NCI-H2029 (cell line): Measurements from ENCODE around the gene SRSF12.
"Not testable (repeated sequence)": the region's sequence is repeated elsewhere in the genome, so short reads cannot be mapped to it uniquely, and the experiment has no call there.

ENCODE experiments used
- DNase-seq: peaks from one replicate; lab custom pipeline; 2025; lab: John Stamatoyannopoulos, UW

SRSF12 gene

GRCh38 chr6:89128256-89128671 is 10.4 kb upstream of the SRSF12 start:
- DNase-seq = not testable (repeated sequence)

GRCh38 chr6:89122625-89123024 is 4.8 kb upstream of the SRSF12 start:
- peak; percentile 6 for DNase-seq

GRCh38 chr6:89121934-89122333 is 4.1 kb upstream of the SRSF12 start:
- no peak for DNase-seq

- DNase-seq = no peak
Measured at GRCh38 chr6:89120371-89120770, 2.5 kb upstream of the SRSF12 start.

- DNase-seq = no peak
Measured at GRCh38 chr6:89118931-89119330, 1.1 kb upstream of the SRSF12 start.

- no peak for DNase-seq
Measured at GRCh38 chr6:89116702-89117101, 1.2 kb downstream of the SRSF12 start.

GRCh38 chr6:89111933-89112332 is 5.9 kb downstream of the SRSF12 start:
- no peak for DNase-seq

GRCh38 chr6:89110284-89110683 is 7.6 kb downstream of the SRSF12 start:
- no peak for DNase-seq

- no peak for DNase-seq
Measured at GRCh38 chr6:89100114-89100513, 17.8 kb downstream of the SRSF12 start.

- no peak for DNase-seq
Measured at GRCh38 chr6:89098461-89098860, 19.4 kb downstream of the SRSF12 start.

- no peak for DNase-seq
Measured at GRCh38 chr6:89087881-89088280, 30.0 kb downstream of the SRSF12 start.

- no peak for DNase-seq
Measured at GRCh38 chr6:89085409-89086205, 32.3 kb downstream of the SRSF12 start.

GRCh38 chr6:89084954-89085353 is 32.9 kb downstream of the SRSF12 start:
- no peak for DNase-seq

GRCh38 chr6:89084542-89084941 is 33.3 kb downstream of the SRSF12 start:
- no peak for DNase-seq

GRCh38 chr6:89082486-89082891 is 35.4 kb downstream of the SRSF12 start:
- no peak for DNase-seq

GRCh38 chr6:89081423-89082322 is 36.2 kb downstream of the SRSF12 start:
- peak; percentile 95 for DNase-seq

- DNase-seq = no peak
Measured at GRCh38 chr6:89081129-89081422, 36.8 kb downstream of the SRSF12 start.

- DNase-seq = peak; percentile 98
Measured at GRCh38 chr6:89080281-89081128, 37.4 kb downstream of the SRSF12 start, which contains the start of gene PNRC1. Gene PNRC1 (plus strand): TSS chr6:89080751. CDS start chr6:89080895, 144 bp downstream.

- no peak for DNase-seq
Measured at GRCh38 chr6:89079511-89080234, 38.2 kb downstream of the SRSF12 start.

GRCh38 chr6:89073840-89074239 is 44.0 kb downstream of the SRSF12 start:
- no peak for DNase-seq

- DNase-seq = no peak
Measured at GRCh38 chr6:89073014-89073620, 44.8 kb downstream of the SRSF12 start.
